K562 (cell line): ENCODE data around the gene SMG6. TPM values are rescaled to one million over a fixed set of nuclear protein-coding genes. Genes with fewer than 3 reads are reported as not detected.

Experiments
- ATAC-seq: fragments of 200-7000 bp; cut with Tn5 transposase; 3 replicates; pipeline ENCODE4 v1.9.1; 2020; ENCODE audit warnings: moderate library complexity
- BruUV-seq: library from RNA; stranded (reverse); fragments of 400-500 nt; replicated peaks from 2 replicates; lab custom pipeline; 2021; lab: Mats Ljungman, UMichigan
- CTCF ChIA-PET: fragments of 300-600 bp; formaldehyde crosslinking; extraction: SDS; loops from one replicate; lab custom pipeline; 2021; ENCODE audit warnings: low intra/inter-chr PET ratio; lab: Yijun Ruan, JAX
- POLR2A ChIA-PET: fragments of 300-600, 350-650 bp; sonication (Branson Sonifier 250); formaldehyde crosslinking; extraction: SDS; loops from one replicate; lab custom pipeline; 2021; ENCODE audit warnings: antibody characterized with exemption, inconsistent platforms; lab: Yijun Ruan, JAX
- DNase-seq, 4 experiments: peaks; one replicate each; pipeline versions ENCODE4 v3.0.0 to v3.0.0-alpha.2; 2011 to 2018; ENCODE audit warnings: low spot score in 3 of 4, mixed read lengths in 3 of 4; ENCODE audit errors: extremely low read depth in 1 of 4
- FAIRE-seq: peaks from 2 replicates; lab custom pipeline; 2011; peaks lifted over from hg19 to GRCh38; lab: Jason Lieb, UNC
- H2AFZ ChIP-seq: 2 replicates; pipeline ENCODE4 v1.6.0; 2011; ENCODE audit warnings: low read depth, low read length, control low read depth, inconsistent platforms
- H3K27ac ChIP-seq: fragments of 200-600 bp; 3 replicates; pipeline ENCODE4 v1.8.0; 2011; ENCODE audit warnings: low read depth, mild to moderate bottlenecking, control low read depth, inconsistent platforms, low read length, moderate library complexity, mixed read lengths; ENCODE audit errors: extremely low read depth
- H3K27me3 ChIP-seq, 2 experiments: fragments of 300-600 bp in 1 of 2; 2 replicates in 1 of 2; 3 replicates in 1 of 2; pipeline versions ENCODE4 v1.6.0 to v1.8.0; 2011; ENCODE audit warnings: inconsistent platforms in 2 of 2, low read length in 2 of 2, mild to moderate bottlenecking in 1 of 2, mixed read lengths in 1 of 2, moderate library complexity in 1 of 2; ENCODE audit not compliant: control insufficient read depth in 2 of 2, insufficient read depth in 2 of 2
- H3K36me3 ChIP-seq: fragments of 300-600 bp; 3 replicates; pipeline ENCODE4 v1.8.0; 2011; ENCODE audit warnings: mild to moderate bottlenecking, low read length, inconsistent platforms; ENCODE audit not compliant: control insufficient read depth, insufficient read depth
- H3K4me1 ChIP-seq, 2 experiments: fragments of 200-600 bp in 1 of 2; replicated peaks in 1 of 2; 2 replicates in 1 of 2; 3 replicates in 1 of 2; pipeline versions ENCODE4 v1.5.1 to v1.8.0; 2011; ENCODE audit warnings: inconsistent platforms in 2 of 2, low read length in 2 of 2, mild to moderate bottlenecking in 1 of 2, mixed read lengths in 1 of 2, moderate library complexity in 1 of 2; ENCODE audit not compliant: control insufficient read depth in 2 of 2, insufficient read depth in 2 of 2
- H3K4me2 ChIP-seq: 2 replicates; pipeline ENCODE4 v1.6.1; 2011; ENCODE audit warnings: low read length, control low read depth, inconsistent platforms, mixed read lengths; ENCODE audit not compliant: insufficient read depth
- H3K4me3 ChIP-seq: fragments of 200-600 bp; sonication (generic), shearing (Covaris generic); 2 replicates; pipeline ENCODE4 v1.5.1; 2016; ENCODE audit warnings: control low read depth, inconsistent platforms
- H3K79me2 ChIP-seq: fragments of 200-600 bp; 3 replicates; pipeline ENCODE4 v1.8.0; 2011; ENCODE audit warnings: low read length, inconsistent platforms; ENCODE audit not compliant: control insufficient read depth, insufficient read depth
- H3K9ac ChIP-seq, 2 experiments: 2 replicates each; pipeline versions ENCODE4 v1.6.0 to v1.6.1; 2011; ENCODE audit warnings: low read depth in 2 of 2, low read length in 2 of 2, control low read depth in 1 of 2, inconsistent platforms in 1 of 2, mild to moderate bottlenecking in 1 of 2, mixed read lengths in 1 of 2; ENCODE audit not compliant: insufficient read depth in 1 of 2
- H3K9me1 ChIP-seq: one replicate; pipeline ENCODE4 v1.6.0; 2011; ENCODE audit warnings: inconsistent platforms, mild to moderate bottlenecking, low read length, moderate library complexity; ENCODE audit not compliant: control insufficient read depth, insufficient read depth
- H3K9me3 ChIP-seq: replicated peaks from 2 replicates; pipeline ENCODE4 v1.5.1; 2011; ENCODE audit warnings: low read depth, low read length, inconsistent platforms; ENCODE audit not compliant: control insufficient read depth, insufficient read depth
- H4K20me1 ChIP-seq: replicated peaks from 2 replicates; pipeline ENCODE4 v1.6.1; 2011; ENCODE audit warnings: low read length, inconsistent platforms, mixed read lengths; ENCODE audit not compliant: control insufficient read depth, insufficient read depth
- ZNF134 ChIP-seq: fragments of 250-450 bp; sonication (Bioruptor Pico); conservative IDR thresholded peaks from 2 replicates; pipeline ENCODE4 v1.4.0; 2020
- WGBS: fragments of 100-300 bp; shearing (Covaris generic); methylation state at CpG from one replicate; pipeline ENCODE4 v1.1.6; 2016; ENCODE audit warnings: low coverage, mixed read lengths; ENCODE audit not compliant: insufficient coverage; ENCODE audit errors: missing lambda C conversion rate; 5-methylcytosine and 5-hydroxymethylcytosine counted together
- in situ Hi-C: fragments of 300-500 bp; cut with MboI; formaldehyde crosslinking; loops from 4 replicates; pipeline ENCODE4 v1.15.0; 2018; ENCODE audit warnings: inconsistent platforms, mixed read lengths
- intact Hi-C: fragments of 100-400 bp; cut with micrococcal nuclease; formaldehyde crosslinking; loops from 2 replicates; pipeline ENCODE4 v1.14.2; 2022
- polyA plus RNA-seq, 8 experiments: library from polyadenylated mRNA; depleted of rRNA in 4 of 8; stranded (reverse) in 5 of 8; unstranded in 3 of 8; fragments of >200 nt; fragmentation: Nextera tagmentation in 2 of 8; fragmentation: Illumina TruSeq in 1 of 8; extraction: Ambion mirVana in 2 of 8; extraction: Trizol in 1 of 8; gene quantifications; 2 replicates each; pipeline versions ENCODE4 v1.2.1 to v1.2.3, GENCODE V29; 2011 to 2014; ENCODE audit warnings: inconsistent platforms in 1 of 8, missing spikeins in 1 of 8
- total RNA-seq, 7 experiments: library from RNA; depleted of rRNA in 6 of 7; stranded (reverse); fragments of >200 nt in 6 of 7; fragmentation: Illumina TruSeq in 2 of 7; extraction: Trizol in 2 of 7; gene quantifications; 2 replicates each; pipeline versions ENCODE4 v1.2.1 to v1.2.3, GENCODE V29; 2011 to 2021; ENCODE audit warnings: low replicate concordance in 1 of 7
- TF ChIP-seq, protein P1 (sequence below): IDR thresholded peaks from 2 replicates; pipeline ENCODE4 v1.6.1; 2011; ENCODE audit warnings: borderline replicate concordance, low read depth, mild to moderate bottlenecking, moderate library complexity, low read length; ENCODE audit not compliant: insufficient read depth, poor library complexity, severe bottlenecking

The SMG6 gene
- total and polyA plus RNA-seq, 9 of the 15 experiments (the other 6 are each of a cell fraction or from before 2014, with no cell fraction given), result 0.44 to 13.9 (median 6.0) TPM

GRCh38 chr17:2211661-2212399 lies 91.8 kb downstream of the SMG6 start:
- no peak for FAIRE-seq

More at GRCh38 chr17:2211661-2212399, 91.8 kb downstream of the SMG6 start:
- H3K4me2 ChIP-seq, result no peak overlapping the region
- ATAC-seq, result no peak
- ChIA-PET CTCF (no interaction called here), POLR2A (no interaction called here)
- intact Hi-C loops (no loop called here), in situ Hi-C loops (no loop called here)
- H3K9ac ChIP-seq, result no peak overlapping the region
- WGBS, result 93% methylated on average over 5 of the region's 6 CpGs
- H3K9me1 ChIP-seq, result no peaks in the 10 kb centered on the region
- H3K27ac ChIP-seq, result no peak overlapping the region
- BruUV-seq, result no TSS peak
- H3K4me1 ChIP-seq, result peaks cover 6% of the 10 kb centered on the region in 2 experiments; a peak in 3 of 5 replicates
- H3K79me2 ChIP-seq, result 0 out of 3 replicates have a peak, but pooled peaks cover 4% of the 10 kb centered on the region
- H2AFZ ChIP-seq, result no peak overlapping the region
- H3K27me3 ChIP-seq, result no peaks in the 10 kb centered on the region
- H3K36me3 ChIP-seq, result peaks cover 9% of the 10 kb centered on the region; the same call in 2 of the 3 replicates
- TF ChIP-seq ZNF134 (CRISPR knock-in tag), result no peak
- TF ChIP-seq, protein P1, sequence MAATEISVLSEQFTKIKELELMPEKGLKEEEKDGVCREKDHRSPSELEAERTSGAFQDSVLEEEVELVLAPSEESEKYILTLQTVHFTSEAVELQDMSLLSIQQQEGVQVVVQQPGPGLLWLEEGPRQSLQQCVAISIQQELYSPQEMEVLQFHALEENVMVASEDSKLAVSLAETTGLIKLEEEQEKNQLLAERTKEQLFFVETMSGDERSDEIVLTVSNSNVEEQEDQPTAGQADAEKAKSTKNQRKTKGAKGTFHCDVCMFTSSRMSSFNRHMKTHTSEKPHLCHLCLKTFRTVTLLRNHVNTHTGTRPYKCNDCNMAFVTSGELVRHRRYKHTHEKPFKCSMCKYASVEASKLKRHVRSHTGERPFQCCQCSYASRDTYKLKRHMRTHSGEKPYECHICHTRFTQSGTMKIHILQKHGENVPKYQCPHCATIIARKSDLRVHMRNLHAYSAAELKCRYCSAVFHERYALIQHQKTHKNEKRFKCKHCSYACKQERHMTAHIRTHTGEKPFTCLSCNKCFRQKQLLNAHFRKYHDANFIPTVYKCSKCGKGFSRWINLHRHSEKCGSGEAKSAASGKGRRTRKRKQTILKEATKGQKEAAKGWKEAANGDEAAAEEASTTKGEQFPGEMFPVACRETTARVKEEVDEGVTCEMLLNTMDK, result no peak
- H4K20me1 ChIP-seq, result no peaks in the 10 kb centered on the region
- no peaks in the 10 kb centered on the region for H3K9me3 ChIP-seq
- no peak overlapping the region for H3K4me3 ChIP-seq
- DNase-seq, result no peak
